HG03432 (cell line): ENCODE measurements around the gene POLR2H.
A peak's percentile ranks its signal among the peaks of the same experiment; 100 is the strongest.

Experiments used
- ATAC-seq: cut with Tn5 transposase; IDR thresholded peaks from one replicate; pipeline ENCODE4 v1.9.1; 2021; ENCODE audit warnings: mild to moderate bottlenecking, moderate library complexity; ENCODE audit not compliant: unreplicated experiment

The POLR2H gene

DNA sequence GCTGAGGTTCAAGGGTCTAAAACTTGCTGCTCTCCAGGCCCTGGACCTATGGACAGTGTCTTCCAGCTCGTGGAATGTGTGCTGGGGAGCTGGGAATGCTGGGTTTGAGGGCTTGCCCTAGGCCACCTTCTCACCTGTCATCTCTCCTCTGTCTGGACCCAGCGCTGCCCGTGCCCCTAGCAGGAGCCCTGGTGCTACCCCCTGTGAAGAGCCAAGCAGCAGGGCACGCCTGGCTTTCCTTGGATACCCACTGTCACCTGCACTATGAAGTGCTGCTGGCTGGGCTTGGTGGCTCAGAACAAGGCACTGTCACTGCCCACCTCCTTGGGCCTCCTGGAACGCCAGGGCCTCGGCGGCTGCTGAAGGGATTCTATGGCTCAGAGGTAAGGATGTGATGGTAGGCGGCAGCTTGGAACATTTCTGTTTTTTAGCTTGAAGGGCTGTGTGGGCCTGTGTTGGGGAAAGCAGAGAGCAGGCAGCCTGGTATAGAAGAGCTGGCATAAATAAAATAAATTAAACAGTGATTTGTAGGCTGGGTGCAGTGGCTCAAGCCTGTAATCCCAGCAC lies 23.4 kb downstream of the POLR2H start:
- ATAC-seq = no peak

DNA sequence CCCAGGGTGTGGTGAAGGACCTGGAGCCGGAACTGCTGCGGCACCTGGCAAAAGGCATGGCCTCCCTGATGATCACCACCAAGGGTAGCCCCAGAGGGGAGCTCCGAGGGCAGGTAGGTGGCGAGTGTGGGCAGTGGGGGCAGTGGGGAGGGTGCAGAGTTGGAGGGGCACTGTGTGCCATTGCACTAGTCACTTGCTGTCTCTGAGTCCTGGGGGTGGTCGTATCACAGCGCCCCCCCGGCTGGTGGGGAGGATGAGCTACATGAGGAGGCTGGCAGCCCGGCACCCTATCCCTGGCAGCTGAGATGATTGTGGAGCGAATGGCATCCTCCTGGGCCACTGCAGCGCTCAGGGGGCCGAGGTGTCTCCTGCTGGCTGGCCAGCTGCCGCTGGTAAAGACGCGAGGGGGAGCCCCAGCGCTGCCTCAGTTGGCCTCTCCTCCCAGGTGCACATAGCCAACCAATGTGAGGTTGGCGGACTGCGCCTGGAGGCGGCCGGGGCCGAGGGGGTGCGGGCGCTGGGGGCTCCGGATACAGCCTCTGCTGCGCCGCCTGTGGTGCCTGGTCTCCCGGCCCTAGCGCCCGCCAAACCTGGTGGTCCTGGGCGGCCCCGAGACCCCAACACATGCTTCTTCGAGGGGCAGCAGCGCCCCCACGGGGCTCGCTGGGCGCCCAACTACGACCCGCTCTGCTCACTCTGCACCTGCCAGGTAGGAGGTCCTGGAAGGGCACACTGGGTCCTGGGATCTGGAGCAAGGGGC lies 24.7 kb downstream of the POLR2H start:
- no peak for ATAC-seq

DNA sequence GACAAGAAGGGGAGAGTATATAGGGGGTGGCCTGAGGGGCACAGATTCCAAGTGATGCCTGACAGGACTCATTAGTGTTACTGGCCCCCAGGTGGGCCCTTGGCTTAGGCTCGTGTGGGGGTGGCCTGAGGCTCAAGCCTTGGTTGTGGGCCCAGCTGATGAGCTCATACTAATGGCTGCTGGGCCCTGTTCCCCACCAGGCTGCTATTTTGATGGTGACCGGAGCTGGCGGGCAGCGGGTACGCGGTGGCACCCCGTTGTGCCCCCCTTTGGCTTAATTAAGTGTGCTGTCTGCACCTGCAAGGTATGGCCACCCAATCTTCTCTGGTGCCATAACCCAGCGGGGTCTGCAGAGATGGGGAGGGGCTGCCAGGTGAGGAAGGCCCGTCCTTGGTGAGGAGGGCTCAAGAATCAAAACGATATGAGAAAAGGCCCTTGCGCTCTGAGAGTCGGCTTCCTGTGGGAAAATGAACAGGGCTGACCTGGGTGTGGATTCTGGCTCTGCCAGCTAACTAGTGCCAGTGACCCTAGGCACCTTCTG lies 25.7 kb downstream of the POLR2H start:
- ATAC-seq = no peak

DNA sequence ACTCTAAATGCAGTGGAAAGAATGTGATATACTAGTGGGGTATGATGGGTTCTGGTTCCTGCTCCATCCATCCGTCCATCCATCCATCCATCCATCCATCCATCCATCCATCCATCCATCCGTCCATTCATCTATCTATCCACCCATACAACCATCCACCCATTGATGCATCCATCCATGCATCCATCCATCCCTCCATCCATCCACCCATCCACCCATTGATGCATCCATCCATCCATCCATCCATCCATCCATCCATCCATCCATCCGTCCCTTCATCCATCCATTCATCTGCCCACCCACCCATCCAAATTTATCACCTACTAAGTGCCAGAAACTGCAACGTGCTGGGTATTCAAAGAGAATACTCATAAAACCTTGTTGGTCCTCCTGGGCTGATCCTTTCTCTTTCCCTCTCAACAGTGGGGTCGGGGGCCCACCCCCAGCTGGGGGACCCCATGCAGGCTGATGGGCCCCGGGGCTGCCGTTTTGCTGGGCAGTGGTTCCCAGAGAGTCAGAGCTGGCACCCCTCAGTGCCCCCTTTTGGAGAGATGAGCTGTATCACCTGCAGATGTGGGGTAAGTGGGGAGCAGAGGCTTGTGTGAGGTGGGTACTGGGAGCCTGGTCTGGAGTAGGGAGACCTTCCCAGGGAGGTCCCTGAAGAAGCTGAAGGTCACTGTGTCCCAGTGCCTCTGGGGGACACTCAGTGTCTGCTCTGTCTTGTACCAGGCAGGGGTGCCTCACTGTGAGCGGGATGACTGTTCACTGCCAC lies 26.8 kb downstream of the POLR2H start:
- no peak for ATAC-seq

DNA sequence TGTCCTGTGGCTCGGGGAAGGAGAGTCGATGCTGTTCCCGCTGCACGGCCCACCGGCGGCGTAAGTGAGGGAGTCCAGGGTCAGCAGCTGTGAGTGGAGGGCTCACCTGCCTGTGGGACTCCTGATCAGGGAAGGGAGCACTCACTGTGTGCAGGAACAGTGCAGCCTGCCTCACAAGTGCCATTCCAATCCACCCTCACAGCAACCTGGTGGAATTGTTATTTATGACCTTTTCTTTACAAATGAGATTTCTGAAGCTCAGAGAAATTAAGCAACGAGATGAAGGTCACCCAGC lies 27.4 kb downstream of the POLR2H start:
- no peak for ATAC-seq

DNA sequence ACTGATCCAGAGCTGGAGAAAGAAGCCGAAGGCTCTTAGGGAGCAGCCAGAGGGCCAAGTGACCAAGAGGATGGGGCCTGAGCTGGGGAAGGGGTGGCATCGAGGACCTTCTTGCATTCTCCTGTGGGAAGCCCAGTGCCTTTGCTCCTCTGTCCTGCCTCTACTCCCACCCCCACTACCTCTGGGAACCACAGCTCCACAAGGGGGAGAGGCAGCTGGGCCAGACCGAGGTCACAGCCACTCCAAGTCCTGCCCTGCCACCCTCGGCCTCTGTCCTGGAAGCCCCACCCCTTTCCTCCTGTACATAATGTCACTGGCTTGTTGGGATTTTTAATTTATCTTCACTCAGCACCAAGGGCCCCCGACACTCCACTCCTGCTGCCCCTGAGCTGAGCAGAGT lies 27.9 kb downstream of the POLR2H start:
- no peak for ATAC-seq

DNA sequence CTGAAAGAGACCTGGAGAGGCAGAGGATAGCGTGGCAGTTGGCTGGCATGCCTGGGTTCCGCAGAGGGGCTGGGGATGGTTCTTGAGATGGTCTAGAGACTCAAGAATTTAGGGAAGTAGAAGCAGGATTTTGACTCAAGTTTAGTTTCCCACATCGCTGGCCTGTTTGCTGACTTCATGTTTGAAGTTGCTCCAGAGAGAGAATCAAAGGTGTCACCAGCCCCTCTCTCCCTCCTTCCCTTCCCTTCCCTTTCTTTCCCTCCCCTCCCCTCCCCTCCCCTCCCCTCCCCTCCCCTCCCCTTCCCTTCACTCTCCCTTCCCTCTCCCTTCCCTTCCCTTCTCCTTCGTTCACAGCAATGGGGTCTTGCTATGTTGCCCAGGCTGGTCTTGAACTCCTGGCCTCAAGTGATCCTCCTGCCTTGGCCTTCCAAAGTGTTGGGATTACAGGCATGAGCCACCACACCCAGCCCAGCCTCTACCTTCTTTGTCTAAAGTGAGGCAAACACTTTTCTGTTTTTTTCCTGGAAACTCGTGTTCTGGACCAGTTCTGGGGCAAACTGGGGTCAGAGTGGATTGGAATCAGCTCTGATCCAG lies 28.5 kb downstream of the POLR2H start:
- no peak for ATAC-seq

DNA sequence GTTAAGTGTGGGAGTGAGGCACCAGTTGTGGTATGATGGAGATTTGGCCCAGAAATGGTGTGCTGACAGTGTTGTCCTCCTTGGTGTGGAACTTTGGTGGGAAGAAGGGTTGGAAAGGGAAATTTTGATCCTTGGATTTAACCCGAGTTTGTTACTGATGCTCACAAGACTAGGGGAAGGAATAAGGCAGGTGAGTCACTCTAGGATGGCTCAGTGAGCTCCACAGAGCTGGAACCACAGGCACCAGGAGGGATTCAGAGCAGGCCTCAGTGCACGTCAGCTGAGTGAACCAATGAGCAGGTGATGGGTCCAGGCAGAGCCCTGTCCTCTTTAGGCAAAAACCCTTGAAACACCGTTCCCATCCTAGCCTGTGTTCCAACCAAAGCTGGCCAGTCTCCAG lies 29.8 kb downstream of the POLR2H start:
- ATAC-seq = no peak

DNA sequence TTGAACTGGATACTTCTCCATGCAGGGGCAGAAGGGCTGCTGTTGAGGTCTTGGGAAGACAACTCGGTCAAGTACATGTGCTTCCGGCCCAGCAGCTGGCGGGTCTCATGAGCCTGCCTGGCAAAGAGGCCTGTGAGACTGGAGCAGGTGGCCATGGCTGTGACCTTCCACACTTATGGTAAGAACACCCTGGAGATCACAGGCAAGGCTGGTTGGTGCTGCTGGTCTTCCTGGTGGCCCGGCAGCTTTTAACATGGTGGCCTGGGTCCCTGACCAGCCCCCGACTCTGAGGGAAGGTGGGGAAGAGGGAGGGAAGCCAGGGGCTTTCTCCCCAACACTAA lies 33.8 kb downstream of the POLR2H start:
- ATAC-seq = no peak

DNA sequence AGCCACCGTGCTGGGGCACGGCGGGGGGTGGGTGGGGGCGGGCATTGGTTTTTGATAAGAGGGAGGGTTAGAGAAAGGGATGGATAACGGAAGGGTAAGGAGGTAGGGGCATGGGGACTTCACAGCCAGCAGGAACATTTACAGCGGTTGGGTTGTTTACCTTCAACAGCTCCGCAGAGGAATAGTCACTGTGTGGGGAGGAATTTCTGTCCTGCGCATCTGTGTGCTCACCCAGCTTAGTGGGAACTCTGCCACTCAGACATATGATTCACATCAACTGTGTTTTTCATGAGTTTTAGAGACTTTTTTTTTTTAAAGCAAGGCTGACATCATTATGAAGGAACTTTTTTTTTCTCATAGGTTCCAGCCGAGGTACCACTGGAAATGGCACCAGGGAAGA lies 37.9 kb downstream of the POLR2H start:
- ATAC-seq = no peak

DNA sequence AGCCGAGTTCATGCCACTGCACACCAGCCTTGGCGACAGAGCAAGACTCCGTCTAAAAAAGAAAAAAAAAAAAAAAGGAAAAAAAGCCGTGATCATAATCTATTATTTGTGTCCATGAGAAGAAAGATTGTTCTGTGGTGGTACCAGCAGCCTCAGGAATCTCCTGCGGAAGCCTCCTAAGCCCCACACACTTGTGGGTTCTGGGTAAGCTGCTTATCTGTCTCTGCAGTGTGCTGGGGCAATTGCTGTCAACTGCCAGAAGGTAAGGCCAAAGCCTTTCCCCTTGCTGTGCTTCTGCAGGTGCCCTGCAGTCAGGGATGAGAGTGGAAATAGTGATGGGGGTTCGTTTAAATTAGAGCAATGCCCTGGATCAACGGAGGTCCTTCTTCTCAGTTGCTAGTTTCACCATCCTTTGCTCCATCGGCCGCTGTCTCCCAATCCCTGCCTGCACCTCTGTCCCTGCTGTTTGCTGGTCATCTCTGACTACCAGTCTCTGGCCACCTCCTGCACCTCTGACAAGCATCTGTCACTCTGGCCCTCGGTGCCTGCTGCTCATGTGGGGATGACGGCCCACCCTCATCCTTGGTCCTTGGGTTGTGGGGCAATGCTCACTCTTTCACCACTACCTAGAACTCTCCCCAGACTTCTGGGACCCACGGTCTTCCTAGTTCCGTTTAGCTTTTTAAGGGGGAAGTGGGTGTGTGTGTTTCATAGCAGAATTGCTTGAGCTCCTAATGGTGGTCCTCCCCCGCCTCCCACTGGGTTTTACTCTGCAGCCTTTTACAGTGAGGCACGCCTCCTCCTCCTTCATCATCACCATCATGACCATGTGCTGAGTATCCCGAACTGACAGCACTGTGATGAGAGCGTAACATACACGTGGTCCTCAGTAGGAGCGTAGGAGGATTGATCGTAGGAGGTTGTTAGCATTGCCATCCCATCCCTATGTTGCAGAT lies 43.8 kb downstream of the POLR2H start:
- ATAC-seq = no peak

DNA sequence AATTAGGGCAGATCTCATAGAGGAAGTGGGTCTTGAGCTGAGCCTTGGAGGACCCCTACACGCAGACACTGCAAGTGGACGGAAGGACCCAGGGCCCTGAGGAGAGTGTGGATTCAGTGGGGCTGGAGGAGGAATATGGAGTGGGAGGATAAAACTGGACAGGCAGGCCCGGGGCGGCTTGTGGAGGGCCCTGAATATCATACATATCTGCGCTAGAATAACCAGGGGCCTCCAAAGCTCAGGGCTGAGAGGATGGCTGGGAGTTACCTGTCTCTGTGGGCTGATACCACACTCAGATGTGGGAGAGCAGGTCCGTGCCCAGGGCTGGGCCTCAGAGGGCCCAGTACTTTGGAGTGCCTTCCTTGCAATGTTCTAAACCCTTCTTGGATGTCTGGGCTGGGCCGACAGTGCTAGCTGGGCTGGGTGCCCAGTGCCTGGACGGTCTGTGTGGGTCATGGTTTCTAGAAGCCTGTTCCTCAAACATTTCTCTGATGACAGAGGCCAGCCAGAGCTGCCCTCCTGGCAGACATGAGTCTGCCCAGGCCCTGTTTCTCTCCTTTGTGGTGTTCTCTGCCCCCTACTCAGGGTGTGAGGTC lies 47.9 kb downstream of the POLR2H start:
- ATAC-seq = no peak

DNA sequence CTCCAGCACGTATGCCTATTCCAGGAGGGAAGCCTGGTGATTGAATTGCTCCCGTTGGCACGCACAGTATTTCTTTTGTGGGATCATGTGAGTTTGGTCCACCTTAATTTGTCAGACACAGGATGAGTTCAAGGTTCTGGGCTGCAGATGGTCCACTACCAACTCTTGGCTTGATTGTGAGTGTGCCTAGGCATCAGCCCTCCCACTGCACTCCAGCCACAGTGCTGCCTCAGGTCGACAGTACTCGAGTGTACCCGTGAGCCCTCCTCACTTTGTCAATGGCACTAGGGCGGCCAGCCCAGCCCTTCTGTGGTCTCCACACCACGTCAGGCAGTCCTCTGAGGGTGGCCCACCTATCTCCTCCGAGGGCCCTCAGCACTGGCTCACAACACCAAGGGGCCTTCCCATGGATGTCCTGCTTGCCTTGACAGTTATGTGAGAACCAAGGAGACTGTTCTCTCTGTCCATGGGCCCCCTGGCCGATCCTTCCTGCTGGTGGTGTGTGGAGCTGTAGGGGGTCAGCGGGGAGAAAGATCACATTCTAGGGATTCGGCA lies 48.5 kb downstream of the POLR2H start:
- ATAC-seq = no peak

DNA sequence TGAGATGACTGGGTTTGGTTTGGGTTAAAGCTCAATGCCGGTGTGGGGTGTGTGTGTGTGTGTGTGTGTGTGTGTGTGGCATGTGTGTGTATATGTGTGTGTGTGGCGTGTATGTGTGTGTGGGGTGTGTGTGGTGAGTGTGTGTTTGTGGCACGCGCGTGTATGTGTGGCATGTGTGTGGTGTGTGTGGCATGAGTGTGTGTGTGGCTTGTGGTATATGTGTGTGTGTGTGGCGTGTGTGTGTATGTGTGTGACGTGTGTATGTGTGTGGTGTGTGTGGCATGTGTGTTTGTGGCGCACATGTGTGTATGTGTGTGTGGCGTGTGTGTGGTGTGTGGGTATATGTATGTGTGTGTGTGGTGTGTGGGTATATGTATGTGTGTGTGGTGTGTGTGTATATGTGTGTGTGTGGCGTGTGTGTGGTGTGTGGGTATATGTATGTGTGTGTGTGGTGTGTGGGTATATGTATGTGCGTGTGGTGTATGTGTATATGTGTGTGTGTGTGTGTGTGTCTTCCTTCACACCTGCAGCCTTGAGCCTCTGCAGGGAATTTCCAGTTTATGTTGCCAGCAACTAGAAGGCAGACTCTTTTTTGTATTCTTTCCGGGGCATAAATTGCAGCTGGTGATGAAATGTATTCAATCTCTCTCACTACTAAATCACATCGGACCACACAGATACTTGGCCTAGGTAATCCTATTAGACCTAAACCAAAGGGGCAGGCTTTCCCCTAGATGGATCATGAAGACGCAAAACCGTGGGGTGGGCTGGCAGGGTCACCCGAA lies 53.1 kb downstream of the POLR2H start:
- no peak for ATAC-seq

DNA sequence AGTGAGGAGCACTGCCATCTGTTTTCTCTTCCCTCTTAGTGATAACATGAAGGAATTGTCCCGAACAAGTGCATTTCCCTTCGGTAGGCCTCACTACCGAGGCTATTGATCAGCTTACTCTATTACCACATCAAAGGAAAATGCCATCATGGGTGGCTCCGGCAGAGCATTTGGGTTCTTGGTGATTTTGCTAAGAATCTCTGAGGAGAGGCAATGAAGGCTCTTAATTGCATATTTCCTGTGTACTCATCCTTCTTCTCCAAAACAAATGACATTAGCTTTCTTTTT lies 53.6 kb downstream of the POLR2H start:
- ATAC-seq = no peak

DNA sequence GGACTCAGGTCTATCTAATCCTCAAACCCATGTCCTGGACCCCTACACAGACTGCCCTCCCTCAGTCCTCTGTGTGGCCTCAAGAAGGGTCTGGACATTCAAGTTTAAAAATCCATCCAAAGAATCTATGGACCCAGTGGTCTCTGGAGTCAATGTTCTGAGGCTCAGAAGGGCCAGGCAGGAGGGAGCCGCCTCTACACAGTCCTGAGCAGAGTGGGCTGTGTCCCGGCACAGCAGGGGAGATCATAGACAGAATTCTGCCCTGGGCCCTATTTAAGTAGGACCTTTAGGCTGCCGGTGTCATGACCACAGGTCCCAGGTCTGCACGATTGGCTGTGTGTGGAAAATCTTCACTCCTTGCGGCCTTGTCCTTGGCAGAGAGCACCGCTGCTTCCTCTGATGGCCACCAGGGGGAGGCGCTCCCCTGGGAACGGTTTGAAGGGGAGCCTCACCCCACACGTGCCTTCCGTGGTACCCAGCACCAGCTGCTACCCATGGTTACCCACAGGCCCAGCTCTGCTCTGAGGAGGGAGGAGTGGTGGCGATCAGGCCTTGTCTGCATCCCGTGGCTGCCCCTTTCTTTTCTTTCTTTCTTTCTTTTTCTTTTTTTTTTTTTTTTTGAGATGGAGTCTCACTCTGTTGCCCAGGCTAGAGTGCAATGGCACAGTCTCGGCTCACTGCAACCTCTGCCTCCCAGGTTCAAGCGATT lies 56.3 kb downstream of the POLR2H start:
- ATAC-seq = peak; percentile 78
